Right lung (tissue), 5 donors: ENCODE results near the gene TMEM145. TPM values are rescaled to one million over a fixed set of nuclear protein-coding genes. Genes with fewer than 3 reads are reported as not detected.
"Not testable (repeated sequence)": the region's sequence is repeated elsewhere in the genome, so short reads cannot be mapped to it uniquely, and the experiment has no call there.

Experiments used
- DNase-seq, 2 donors: peaks; one replicate each; pipeline ENCODE4 v3.0.0-alpha.2; 2013
- polyA plus RNA-seq, 5 donors: library from polyadenylated mRNA; unstranded; fragments of 120-200 nt; gene quantifications; one replicate each; pipeline versions ENCODE4 v1.2.1 to v1.2.3, GENCODE V29; 2013; ENCODE audit warnings: inconsistent platforms in 1 of 5, low replicate concordance in 1 of 5; ENCODE audit not compliant: insufficient read length in 5 of 5, insufficient read depth in 1 of 5

TMEM145 gene
- polyA plus RNA-seq, 5 donors: 0.50 to 1.4 (median 0.84) TPM

DNA sequence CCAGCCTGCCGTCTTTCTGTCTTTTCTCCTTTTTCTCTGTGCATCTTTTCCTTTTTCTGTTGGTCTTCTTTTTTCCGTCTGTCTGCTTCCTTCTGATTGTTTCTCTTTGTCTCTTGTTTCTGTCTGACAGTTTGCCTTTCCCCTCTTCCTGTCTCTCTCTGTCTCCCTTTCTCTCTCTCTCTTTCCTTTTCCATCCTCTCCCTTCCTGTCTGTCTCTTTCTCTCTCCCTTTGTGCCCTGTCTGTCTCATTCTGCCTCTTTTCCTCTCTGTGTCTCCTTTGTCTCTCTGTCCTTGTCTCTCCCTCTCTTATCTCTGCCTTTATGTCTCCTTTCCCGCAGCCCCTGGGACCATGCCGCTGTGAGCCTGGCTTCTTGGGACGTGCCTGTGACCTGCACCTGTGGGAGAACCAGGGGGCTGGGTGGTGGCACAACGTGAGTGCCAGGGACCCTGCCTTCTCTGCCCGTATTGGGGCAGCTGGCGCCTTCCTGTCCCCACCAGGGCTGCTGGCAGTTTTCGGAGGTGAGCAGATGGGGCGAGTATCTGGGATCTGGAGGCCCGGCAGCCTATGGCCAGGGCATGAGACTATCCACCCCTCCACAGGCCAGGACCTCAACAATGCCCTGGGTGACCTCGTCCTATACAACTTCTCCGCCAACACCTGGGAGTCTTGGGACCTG is 21.7 kb downstream of the TMEM145 start:
- DNase-seq: no peak

DNA sequence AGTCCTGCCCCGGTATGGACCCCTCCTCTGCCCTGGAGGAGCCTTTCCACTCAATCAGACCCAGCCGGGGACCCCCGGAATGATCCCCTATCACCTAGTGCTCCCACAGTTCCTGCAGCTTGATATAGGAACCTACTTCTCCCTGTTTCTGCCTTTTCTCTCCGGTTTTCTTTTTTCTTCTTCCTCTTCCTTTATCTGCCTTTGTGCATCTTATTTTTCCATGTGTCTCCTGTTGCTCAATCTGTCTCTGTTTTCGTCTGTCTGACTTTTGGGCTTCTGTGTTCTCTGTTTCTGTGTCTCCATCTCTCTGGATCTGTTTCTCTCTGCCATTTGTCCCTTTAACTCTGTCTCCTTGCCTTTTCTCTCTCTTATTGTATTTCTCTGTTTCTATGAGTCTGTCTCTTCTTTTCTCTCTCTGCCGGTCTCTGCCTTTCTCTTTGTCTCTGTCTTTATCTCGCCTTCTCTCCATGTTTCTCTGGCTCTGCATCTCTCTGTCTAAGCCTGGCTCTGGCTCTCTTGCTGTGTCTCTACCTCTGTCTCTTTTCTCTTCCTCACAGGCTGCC is 22.3 kb downstream of the TMEM145 start:
- DNase-seq: no peak

DNA sequence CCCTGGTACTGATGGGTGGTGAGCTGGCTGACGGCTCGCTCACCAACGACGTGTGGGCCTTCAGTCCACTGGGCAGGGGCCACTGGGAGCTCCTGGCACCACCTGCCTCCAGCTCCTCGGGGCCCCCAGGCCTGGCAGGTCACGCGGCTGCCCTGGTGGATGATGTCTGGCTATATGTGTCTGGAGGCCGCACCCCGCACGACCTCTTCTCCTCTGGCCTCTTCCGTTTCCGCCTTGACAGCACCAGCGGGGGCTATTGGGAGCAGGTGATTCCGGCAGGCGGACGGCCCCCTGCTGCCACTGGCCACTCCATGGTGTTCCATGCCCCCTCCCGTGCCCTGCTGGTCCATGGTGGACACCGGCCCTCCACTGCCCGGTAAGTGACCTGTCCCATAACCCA is 22.9 kb downstream of the TMEM145 start:
- no peak for DNase-seq

DNA sequence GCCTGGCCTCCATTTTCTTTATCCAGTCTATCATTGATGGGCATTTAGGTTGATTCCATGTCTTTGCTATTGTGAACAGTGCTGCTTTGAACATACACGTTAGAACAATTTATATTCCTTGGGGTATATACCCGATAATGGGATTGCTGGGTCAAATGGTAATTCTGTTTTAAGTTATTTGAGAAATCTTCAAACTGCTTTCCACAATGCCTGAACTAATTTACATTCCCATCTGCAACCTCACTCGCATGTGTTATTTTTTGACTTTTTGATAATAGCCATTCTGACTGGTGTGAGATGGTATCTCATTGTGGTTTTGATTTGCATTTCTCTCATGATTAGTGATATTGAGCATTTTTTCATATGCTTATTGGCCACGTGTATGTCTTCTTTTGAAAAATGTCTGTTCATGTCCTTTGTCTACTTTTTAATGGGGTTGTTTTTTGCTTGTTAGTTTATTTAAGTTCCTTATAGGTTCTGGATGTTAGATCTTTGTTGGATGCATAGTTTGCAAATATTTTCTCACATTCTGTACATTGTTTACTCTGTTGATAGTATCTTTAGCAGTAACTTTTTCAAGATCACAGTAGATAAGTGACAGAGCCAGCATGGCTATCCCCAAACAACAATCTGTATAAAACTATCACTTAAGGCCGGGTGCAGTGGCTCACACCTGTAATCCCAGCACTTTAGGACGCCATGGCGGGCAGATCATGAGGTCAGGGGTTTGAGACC is 26.2 kb downstream of the TMEM145 start:
- DNase-seq: not testable (repeated sequence)

DNA sequence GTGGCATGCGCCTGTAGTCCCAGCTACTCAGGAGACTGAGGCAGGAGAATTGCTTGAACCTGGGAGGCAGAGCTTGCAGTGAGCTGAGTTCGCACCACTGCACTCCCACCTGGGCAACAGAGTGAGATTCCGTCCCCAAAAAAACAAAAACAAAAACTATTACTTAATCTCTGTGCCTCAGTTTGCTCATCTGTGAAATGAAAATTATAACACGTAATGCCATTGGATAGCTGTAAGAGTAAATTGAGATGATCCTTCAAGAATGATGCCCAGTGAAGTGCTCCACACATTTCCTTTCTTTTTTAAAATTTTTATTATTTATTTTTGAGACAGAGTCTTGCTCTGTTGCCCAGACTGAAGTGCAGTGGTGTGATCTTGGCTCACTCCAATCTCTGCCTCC is 26.8 kb downstream of the TMEM145 start:
- not testable (repeated sequence) for DNase-seq

DNA sequence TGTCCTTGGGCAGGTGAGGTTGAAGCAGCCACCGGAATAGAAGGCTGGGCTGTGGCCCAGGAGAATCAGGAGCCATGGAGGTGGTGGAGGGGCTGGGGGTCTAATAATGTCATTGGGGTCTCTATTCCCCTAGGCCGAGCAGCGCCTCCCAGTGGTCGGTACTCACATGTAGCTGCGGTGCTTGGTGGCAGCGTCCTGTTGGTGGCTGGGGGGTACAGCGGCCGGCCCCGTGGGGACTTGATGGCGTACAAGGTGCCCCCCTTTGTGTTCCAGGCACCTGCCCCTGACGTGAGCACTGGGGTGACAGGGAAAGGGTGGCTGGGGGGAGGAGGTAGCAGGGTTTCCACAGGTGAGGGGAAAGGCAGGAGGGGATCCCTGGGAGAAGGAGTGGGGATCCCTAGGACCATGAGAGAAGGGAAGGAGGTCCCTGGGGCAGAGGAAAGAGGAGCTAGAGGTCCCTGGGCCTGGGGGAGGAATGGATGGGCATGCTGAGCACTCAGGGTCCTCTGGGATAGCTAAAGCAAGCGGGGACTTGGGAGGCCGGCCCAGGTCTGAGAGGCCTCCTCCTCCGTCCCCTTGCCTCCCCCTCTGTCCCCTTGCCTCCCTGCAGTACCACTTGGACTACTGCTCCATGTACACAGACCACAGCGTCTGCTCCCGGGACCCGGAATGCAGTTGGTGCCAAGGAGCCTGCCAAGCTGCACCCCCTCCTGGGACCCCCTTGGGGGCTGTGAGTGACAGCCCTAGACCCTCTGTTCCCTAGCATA is 30.4 kb downstream of the TMEM145 start:
- no peak for DNase-seq

DNA sequence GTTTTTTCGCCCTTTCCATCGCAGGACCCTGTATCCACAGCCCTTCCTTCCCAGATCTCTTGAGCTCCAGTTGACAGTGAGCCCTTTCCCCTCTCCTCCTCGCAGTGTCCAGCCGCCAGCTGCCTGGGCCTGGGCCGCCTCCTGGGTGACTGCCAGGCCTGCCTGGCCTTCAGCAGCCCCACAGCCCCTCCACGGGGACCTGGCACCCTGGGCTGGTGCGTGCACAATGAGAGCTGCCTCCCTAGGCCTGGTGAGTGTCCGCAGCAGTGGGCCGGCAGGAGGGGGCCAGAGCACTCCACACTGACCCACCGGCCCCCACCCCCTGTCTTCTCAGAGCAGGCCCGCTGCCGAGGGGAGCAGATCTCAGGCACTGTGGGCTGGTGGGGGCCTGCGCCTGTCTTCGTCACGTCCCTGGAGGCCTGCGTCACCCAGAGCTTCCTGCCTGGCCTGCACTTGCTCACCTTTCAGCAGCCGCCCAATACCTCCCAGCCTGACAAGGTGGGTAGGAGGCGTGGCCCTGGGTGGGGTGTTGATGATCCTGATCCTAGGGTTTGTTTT is 31.3 kb downstream of the TMEM145 start:
- no peak for DNase-seq

DNA sequence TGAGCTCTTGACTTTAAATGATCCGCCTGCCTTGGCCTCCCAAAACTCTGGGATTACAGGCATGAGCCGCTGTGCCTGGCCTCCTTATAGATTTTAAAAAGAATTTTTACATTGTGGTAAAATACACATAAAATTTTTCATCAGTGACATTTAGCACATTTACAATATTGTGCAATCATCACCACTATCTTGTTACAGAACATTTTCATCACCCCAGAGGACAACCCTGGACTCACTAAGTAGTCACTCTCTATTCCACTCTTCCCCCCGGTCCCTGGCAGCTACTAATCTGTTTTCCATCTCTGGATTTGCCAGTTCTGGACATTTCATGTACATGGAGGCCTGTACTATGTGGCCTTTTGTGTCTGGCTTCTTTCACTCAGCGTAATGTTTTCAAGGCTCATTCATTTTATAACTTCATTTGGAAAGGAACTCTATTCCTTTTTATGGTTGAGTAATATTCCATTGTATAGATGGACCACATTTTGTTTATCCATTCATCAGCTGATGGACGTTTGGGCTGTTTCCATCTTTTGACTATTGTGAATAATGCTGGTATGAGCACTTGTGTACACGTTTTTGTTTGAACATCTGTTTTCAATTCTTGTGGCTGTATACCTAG is 32.2 kb downstream of the TMEM145 start:
- DNase-seq: no peak

DNA sequence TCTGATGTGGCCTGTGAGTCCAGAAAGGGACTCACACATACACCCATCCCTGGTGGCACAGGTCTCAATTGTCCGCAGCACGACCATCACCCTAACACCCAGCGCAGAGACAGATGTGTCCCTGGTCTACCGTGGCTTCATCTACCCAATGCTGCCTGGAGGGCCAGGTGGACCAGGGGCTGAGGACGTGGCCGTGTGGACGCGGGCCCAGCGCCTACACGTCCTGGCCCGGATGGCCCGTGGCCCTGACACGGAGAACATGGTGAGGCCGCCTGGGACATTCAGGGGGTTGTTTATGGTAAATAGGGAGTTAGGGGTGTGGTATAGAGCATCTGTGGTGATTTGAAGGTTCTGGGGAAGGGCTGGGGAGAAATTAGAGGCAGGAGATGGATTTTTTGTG is 35.1 kb downstream of the TMEM145 start:
- DNase-seq: no peak

DNA sequence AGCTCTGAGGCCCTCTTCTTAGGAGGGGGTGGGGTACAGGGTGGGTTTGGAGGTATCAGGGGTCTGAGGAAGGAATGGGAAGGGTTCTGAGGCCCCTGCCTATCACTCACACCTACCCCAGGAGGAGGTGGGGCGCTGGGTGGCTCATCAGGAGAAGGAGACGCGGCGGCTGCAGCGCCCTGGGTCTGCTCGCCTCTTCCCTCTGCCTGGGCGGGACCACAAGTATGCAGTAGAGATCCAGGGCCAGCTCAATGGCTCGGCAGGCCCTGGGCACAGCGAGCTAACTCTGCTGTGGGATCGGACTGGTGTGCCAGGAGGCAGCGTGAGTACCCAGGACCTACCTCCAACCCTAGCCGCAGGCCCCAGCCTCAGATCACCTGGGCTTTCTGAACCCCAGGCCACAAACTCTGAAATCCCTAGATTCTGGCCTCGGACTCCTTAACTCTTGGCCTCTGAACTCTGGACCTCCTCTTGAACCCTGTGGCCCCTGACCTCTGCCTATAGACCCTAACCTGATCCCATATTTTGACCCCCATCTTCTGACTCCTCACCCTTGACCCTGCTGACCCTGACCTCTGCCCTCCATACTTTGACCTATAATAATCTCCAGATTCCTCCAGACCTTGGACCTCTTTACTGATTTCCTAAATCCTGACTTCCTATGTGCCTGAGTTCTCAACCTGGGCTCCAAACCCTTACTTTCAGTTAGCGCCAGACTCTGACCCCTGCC is 36.4 kb downstream of the TMEM145 start:
- DNase-seq: no peak

DNA sequence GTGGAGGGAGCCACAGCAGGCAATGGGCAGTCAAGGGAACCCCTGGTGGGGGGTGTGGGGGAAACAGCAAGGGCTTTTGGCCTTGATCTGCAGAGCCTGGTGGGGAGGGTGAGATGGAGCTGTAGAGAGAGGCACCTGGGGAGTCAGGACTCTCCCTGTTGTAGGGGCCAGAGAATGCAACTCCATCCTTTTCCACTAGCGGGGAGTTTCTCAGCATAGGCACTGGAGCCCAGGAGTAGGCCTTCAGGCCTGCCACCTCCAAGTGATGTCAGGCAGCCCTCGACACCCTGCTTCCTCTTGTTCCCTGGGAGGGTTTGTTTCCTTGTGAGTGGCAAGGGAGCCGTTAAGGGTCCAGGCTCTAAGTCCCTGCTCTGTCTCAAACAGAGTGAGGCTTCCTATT is 37.3 kb downstream of the TMEM145 start:
- DNase-seq: no peak

DNA sequence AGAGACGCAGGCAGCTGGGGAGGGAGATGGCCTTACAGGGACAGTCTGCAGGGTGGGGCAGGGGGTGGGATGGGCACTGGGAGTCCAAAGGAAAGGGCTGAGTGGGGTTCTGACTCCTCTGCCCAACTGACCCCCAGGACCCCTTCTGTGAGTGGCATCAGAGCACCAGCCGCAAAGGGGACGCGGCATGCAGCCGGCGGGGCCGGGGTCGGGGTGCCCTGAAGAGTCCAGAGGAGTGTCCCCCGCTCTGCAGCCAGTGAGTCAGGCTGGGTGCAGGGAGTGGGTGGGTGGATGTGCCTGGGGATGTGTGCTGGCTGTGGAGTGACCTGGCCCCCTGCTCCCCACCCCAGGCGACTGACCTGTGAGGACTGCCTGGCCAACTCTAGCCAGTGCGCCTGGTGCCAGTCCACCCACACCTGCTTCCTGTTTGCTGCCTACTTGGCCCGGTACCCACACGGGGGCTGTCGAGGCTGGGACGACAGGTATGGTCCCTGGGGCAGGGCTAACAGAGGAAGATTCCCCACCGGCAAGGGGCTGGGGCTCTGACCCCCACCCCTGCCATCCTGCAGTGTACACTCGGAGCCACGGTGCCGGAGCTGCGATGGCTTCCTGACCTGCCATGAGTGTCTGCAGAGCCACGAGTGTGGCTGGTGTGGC is 38.1 kb downstream of the TMEM145 start:
- DNase-seq: no peak

DNA sequence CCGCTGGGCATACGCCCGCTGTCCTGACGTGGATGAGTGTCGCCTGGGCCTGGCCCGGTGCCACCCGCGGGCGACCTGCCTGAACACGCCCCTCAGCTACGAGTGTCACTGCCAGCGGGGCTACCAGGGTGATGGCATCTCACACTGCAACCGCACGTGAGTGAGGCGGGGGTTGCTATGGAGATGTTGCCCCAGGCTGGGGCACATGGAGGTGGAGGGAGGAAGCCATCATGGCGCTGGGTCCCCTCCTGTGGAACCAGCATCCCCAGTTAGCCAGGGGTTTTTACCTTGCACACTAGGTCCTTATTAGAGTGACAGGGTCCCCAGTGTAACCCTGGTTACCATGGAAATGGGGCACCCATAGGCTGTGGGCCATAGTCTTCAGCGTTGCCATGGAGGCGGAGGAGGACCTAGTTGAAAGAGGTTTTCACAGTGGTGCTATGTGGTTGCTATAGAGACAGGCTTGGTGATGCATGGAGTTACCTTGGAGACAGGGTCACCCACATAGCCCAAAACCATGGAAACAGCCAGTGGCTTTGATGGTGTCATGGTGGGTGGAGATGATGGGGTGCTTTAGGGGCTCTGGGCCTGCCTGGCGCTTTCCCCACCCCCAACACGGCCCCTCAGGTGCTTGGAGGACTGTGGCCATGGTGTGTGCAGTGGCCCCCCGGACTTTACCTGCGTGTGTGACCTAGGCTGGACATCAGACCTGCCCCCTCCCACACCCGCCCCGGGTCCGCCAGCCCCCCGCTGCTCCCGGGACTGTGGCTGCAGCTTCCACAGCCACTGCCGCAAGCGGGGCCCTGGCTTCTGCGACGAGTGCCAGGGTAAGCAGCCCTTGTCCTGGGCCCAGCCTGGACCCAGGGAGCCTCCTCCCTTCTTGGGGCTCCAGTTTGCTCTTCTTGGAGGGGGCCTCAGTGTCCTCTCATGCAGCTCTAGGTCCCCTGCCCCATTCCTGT is 39.5 kb downstream of the TMEM145 start:
- no peak for DNase-seq

DNA sequence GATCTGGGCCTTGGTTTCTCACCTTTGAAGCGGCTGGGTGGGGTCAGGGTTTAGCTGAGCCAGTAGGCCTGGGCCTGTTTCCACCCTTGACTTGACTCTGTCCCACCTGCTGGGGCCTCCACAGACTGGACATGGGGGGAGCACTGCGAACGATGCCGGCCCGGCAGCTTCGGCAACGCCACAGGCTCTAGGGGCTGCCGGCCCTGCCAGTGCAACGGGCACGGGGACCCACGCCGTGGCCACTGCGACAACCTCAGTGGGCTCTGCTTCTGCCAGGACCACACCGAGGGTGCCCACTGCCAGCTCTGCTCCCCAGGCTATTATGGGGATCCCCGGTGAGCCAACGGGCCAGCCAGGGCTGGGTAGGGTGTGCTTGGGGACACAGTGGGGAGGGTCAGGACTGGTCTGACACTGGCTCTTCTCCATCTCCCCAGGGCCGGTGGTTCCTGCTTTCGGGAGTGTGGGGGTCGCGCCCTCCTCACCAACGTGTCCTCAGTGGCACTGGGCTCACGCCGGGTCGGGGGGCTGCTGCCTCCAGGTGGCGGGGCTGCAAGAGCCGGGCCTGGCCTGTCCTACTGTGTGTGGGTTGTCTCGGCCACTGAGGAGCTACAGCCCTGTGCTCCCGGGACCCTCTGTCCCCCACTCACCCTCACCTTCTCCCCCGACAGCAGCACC is 40.4 kb downstream of the TMEM145 start:
- DNase-seq: no peak

DNA sequence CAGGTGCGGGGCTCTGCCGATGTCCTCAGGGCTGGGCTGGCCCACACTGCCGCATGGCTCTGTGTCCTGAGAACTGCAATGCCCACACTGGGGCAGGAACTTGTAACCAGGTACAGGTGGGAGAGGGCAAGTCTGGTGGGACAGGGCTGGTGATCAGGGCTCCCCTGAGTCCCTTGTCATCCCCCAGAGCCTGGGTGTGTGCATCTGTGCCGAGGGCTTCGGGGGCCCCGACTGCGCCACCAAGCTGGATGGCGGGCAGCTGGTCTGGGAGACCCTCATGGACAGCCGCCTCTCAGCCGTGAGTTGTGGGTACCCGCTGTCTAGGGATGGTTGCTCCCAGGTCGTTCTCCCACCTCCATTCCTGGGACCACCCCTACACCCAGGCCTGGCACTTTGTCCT is 42.8 kb downstream of the TMEM145 start:
- no peak for DNase-seq

DNA sequence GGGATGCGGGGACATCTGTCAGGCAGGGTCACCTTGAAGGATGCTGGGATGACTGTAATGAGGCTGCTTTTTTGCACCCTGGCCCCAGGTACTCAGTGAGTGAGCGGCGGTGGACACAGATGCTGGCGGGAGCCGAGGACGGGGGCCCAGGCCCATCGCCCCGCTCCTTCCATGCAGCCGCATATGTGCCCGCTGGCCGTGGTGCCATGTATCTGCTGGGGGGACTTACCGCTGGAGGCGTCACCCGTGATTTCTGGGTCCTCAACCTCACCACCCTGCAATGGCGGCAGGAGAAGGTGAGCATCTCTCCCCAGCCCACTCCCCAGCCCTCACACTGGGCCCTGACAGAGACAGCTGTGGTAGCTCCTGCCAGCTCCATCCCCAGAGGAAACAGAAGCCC is 43.6 kb downstream of the TMEM145 start:
- no peak for DNase-seq

DNA sequence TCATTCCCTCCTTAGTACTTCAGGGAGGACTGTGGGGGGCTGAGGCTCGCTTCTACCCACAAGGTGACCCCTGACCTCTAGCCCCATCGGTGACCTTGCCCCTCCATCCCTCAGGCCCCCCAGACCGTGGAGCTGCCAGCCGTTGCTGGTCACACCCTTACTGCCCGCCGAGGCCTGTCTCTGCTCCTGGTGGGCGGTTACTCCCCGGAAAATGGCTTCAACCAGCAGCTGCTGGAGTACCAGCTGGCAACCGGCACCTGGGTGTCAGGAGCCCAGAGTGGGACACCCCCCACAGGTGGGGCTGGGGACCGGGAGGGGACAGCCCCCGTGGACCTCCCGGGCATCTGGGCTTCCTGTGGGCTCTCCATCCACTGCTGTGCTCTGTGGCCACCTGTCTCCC is 44.2 kb downstream of the TMEM145 start:
- DNase-seq: no peak

DNA sequence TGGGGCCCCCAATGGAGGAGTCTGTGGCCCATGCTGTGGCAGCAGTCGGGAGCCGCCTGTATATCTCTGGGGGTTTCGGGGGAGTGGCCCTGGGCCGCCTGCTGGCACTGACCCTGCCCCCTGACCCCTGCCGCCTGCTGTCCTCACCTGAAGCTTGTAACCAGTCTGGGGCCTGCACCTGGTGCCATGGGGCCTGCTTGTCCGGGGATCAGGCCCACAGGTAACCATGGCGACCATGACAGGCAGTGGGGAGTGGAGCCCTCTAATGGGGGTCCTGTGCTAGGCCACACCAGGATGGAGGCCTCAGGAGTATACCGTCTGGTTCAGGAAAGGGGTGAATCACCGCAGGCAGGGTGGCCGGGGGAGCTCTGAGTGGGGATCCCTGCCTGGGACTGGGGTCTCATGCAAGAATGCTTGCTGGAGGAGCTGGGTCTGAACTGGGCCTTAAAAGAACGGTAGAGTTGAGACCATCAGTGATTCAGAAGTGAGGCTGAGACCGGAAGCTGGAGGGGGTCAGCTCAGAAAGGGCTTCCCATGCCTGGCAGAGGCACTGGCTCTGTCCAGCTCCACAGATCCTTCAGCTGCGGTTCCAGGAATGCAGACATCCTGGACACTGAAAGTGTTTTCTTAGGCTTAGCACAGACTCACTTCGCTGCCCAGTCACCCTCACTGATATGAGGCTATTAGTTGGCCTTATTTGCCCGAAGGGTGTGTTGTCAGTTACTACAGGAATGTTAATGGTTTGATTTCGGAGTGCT is 47.9 kb downstream of the TMEM145 start:
- no peak for DNase-seq
